GM21528 (cell line): ENCODE results near the gene PRKAG2.

ENCODE experiments used
- ATAC-seq: cut with Tn5 transposase; IDR thresholded peaks from one replicate; pipeline ENCODE4 v1.9.1; 2021; ENCODE audit warnings: mild to moderate bottlenecking, moderate library complexity; ENCODE audit not compliant: unreplicated experiment, low FRiP score

Gene PRKAG2

GRCh38 chr7:151514461-151515275, 362.2 kb downstream of the PRKAG2 start:
- no peak for ATAC-seq

GRCh38 chr7:151513133-151513532, 363.8 kb downstream of the PRKAG2 start:
- no peak for ATAC-seq

GRCh38 chr7:151512353-151512752, 364.6 kb downstream of the PRKAG2 start:
- ATAC-seq: no peak

GRCh38 chr7:151511946-151512345, 365.0 kb downstream of the PRKAG2 start:
- ATAC-seq: no peak

- ATAC-seq: no peak
These were observed 365.6 kb downstream of the PRKAG2 start for GRCh38 chr7:151511270-151511669.

GRCh38 chr7:151509670-151510333, 367.1 kb downstream of the PRKAG2 start:
- no peak for ATAC-seq

GRCh38 chr7:151508991-151509390, 367.9 kb downstream of the PRKAG2 start:
- no peak for ATAC-seq

GRCh38 chr7:151507806-151508205, 369.1 kb downstream of the PRKAG2 start:
- ATAC-seq: no peak

GRCh38 chr7:151506901-151507382, 370.0 kb downstream of the PRKAG2 start:
- no peak for ATAC-seq
